NB4 (cell line): ENCODE results near the gene RTF2.

Experiments
- CTCF ChIP-seq: IDR thresholded peaks from one replicate; pipeline ENCODE4 v1.5.1; 2012; ENCODE audit warnings: low read depth, low read length
- POLR2A ChIP-seq: IDR thresholded peaks from 2 replicates; pipeline ENCODE4 v1.6.1; 2011; ENCODE audit warnings: mild to moderate bottlenecking; ENCODE audit not compliant: insufficient read length; ENCODE audit errors: extremely low read depth

DNA sequence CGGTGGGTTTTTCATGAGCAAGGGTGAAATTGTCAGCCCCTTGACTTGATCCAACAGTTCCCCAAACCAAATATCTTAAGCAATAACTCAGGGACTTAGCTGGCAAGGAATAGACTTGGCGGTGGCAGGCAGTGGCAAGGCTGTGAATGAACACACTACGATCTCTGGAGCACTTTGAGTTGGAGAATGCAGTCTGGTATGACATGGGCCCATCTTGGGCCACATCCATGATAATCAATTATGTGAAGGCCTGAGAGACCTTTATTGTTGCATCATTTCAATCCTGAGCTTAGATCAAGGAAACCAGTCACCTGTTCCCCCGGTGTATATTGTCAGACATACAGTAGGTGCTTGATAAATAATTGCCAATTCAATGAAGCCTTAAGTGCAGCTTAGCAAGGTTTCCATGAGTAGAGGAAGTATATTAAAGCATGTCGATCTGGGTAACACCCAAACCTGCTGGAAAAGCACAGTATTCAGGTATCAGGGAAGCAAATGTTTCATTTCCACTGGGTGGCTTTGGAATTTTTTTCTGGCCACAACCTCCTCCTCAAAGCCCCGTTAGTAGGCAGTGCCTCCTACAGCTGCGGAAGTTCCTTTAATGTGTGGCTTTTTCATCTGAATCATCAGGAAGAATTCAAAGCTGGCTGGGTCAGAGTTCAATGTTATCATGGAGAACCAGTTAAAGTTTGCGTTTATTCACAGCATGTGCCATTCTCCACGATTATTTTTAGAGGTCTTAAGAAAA, 46.2 kb upstream of the RTF2 start:
- TF ChIP-seq POLR2A (no peak), CTCF (no peak)
